Neuronal stem cell (in vitro differentiated cells): Measurements from ENCODE around the gene LCP2.

Experiments used
- DNase-seq: peaks from one replicate; pipeline ENCODE4 v3.0.0-alpha.2; 2013; ENCODE audit warnings: low spot score
- H2AFZ ChIP-seq: one replicate; pipeline ENCODE4 v1.6.1; 2013; ENCODE audit warnings: mild to moderate bottlenecking, low read length, inconsistent platforms
- H2AK5ac ChIP-seq: 2 replicates; pipeline ENCODE4 v1.6.1; 2013; ENCODE audit warnings: low read depth, mild to moderate bottlenecking, inconsistent platforms, low read length, moderate library complexity, mixed read lengths
- H2BK120ac ChIP-seq: 2 replicates; pipeline ENCODE4 v1.6.1; 2013; ENCODE audit warnings: low read depth, mild to moderate bottlenecking, inconsistent platforms, low read length, moderate library complexity, mixed read lengths
- H2BK12ac ChIP-seq: one replicate; pipeline ENCODE4 v1.6.1; 2013; ENCODE audit warnings: low read length, inconsistent platforms
- H2BK15ac ChIP-seq: 2 replicates; pipeline ENCODE4 v1.6.1; 2013; ENCODE audit warnings: mild to moderate bottlenecking, low read length, inconsistent platforms, mixed read lengths
- H2BK5ac ChIP-seq: one replicate; pipeline ENCODE4 v1.6.1; 2013; ENCODE audit warnings: inconsistent platforms, mild to moderate bottlenecking, low read length, moderate library complexity
- H3K14ac ChIP-seq: one replicate; pipeline ENCODE4 v1.6.1; 2013; ENCODE audit warnings: low read length, inconsistent platforms
- H3K18ac ChIP-seq: 2 replicates; pipeline ENCODE4 v1.6.1; 2013; ENCODE audit warnings: low read length, inconsistent platforms
- H3K23ac ChIP-seq: 2 replicates; pipeline ENCODE4 v1.6.1; 2013; ENCODE audit warnings: low read depth, mild to moderate bottlenecking, mixed read lengths, low read length, inconsistent platforms; ENCODE audit not compliant: poor library complexity
- H3K27ac ChIP-seq: replicated peaks from 3 replicates; pipeline ENCODE4 v1.5.1; 2013; ENCODE audit warnings: low read length, inconsistent platforms
- H3K27me3 ChIP-seq, 3 experiments: 2 replicates each; pipeline ENCODE4 v1.6.1; 2013; ENCODE audit warnings: low read length in 3 of 3, mild to moderate bottlenecking in 2 of 3, inconsistent platforms in 1 of 3, low read depth in 1 of 3, mixed read lengths in 1 of 3, moderate library complexity in 1 of 3; ENCODE audit not compliant: control insufficient read depth in 3 of 3, insufficient read depth in 3 of 3
- H3K36me3 ChIP-seq, 2 donors: replicated peaks in 1 of 2; 2 replicates each; pipeline ENCODE4 v1.6.1; 2013; ENCODE audit warnings: low read length in 2 of 2; ENCODE audit not compliant: control insufficient read depth in 2 of 2, insufficient read depth in 2 of 2
- H3K4ac ChIP-seq: 2 replicates; pipeline ENCODE4 v1.6.1; 2013; ENCODE audit warnings: inconsistent platforms, mild to moderate bottlenecking, low read length, moderate library complexity
- H3K4me1 ChIP-seq, 2 donors: 1 replicate in 1 of 2; 2 replicates in 1 of 2; pipeline ENCODE4 v1.6.1; 2013; ENCODE audit warnings: low read length in 2 of 2, low read depth in 1 of 2; ENCODE audit not compliant: control insufficient read depth in 2 of 2, insufficient read depth in 1 of 2
- H3K4me2 ChIP-seq: one replicate; pipeline ENCODE4 v1.6.1; 2013; ENCODE audit warnings: mild to moderate bottlenecking, low read length, inconsistent platforms; ENCODE audit not compliant: insufficient read depth, poor library complexity, severe bottlenecking
- H3K4me3 ChIP-seq, 2 donors: 2 replicates each; pipeline ENCODE4 v1.5.1; 2013; ENCODE audit warnings: low read length in 2 of 2, mild to moderate bottlenecking in 2 of 2, inconsistent platforms in 1 of 2, moderate library complexity in 1 of 2
- H3K79me1 ChIP-seq: one replicate; pipeline ENCODE4 v1.6.1; 2013; ENCODE audit warnings: low read depth, mild to moderate bottlenecking, inconsistent platforms, low read length, moderate library complexity
- H3K9ac ChIP-seq: one replicate; pipeline ENCODE4 v1.6.1; 2013; ENCODE audit warnings: mild to moderate bottlenecking, low read depth, low read length, inconsistent platforms; ENCODE audit not compliant: poor library complexity
- H3K9me3 ChIP-seq, 2 donors: replicated peaks in 1 of 2; 2 replicates each; pipeline versions ENCODE3 to v1.6.1; 2013; ENCODE audit warnings: low read length in 2 of 2, mild to moderate bottlenecking in 2 of 2, inconsistent platforms in 1 of 2, low read depth in 1 of 2, mixed read lengths in 1 of 2, moderate library complexity in 1 of 2; ENCODE audit not compliant: control insufficient read depth in 2 of 2, insufficient read depth in 1 of 2
- H4K8ac ChIP-seq: one replicate; pipeline ENCODE4 v1.6.1; 2013; ENCODE audit warnings: low read depth, mild to moderate bottlenecking, inconsistent platforms, low read length, moderate library complexity
- H4K91ac ChIP-seq: one replicate; pipeline ENCODE4 v1.6.1; 2013; ENCODE audit warnings: low read length, low read depth, mild to moderate bottlenecking, inconsistent platforms; ENCODE audit not compliant: poor library complexity
- WGBS, 2 donors: extraction: QIAGEN DNeasy Blood & Tissue Kit; methylation state at CpG; one replicate each; pipeline ENCODE4 v1.1.7; 2013; ENCODE audit warnings: missing lambda C conversion rate in 2 of 2, mixed read lengths in 1 of 2; ENCODE audit not compliant: insufficient read length in 2 of 2, insufficient replicate concordance in 1 of 2; ENCODE audit errors: extremely low coverage in 2 of 2; 5-methylcytosine and 5-hydroxymethylcytosine counted together

LCP2 gene

DNA sequence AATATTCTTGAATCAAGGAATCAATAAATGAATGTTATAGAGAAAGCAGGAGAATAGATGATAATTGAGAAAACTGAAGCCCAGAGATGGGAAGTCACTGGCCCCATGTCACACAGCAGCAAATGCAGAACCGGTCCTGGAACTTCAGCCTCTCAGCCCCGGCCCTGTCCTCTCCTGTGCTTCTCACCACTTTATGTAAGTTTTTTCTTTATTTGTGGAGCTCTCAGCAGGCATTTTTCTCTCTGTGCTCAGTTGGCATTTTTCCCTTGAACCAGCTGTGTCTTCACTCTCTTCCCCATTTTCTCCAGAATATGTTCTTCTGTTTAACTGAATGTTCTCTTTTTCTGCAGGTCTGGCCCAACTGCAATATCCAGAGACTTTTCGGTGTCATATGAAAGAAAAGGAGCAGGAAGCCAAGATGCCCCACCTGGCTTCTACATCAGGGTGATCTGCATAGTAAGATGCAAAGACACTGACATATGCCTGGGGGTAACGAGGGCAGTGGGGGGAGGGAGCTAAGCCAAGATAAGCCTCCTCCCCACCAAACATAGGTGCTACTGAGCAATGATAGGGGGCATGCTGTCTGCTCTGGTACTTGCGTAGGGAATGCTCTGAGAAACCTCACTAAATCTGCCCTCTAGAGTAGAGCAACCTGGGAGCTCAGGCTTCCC, 12.8 kb upstream of the LCP2 start:
- Histone ChIP-seq H3K36me3 (no peaks in the 10 kb centered on the region), H3K4me1 (peaks cover 7 to 10% of the 10 kb centered on the region in 2 donors), H3K18ac (no peak overlapping the region), H3K23ac (no peak overlapping the region), H4K8ac (no peak overlapping the region), H2AK5ac (no peak overlapping the region), H3K4ac (no peak overlapping the region), H3K27me3 (no peaks in the 10 kb centered on the region), H2BK12ac (no peak overlapping the region), H3K9me3 (peaks cover 0 to under 1% of the 10 kb centered on the region in 2 donors), H2BK120ac (no peak overlapping the region), H4K91ac (peak overlapping the region; percentile 70), H3K27ac (no peak overlapping the region), H3K9ac (no peak overlapping the region), H2BK15ac (no peak overlapping the region), H3K14ac (no peak overlapping the region), H3K79me1 (no peaks in the 10 kb centered on the region), H2BK5ac (no peak overlapping the region), H3K4me3 (no peak overlapping the region), H3K4me2 (no peak overlapping the region), H2AFZ (no peak overlapping the region)
- DNase-seq: no peak
- WGBS, 2 donors: no CpG with 5 or more reads among the region's 5 CpGs

DNA sequence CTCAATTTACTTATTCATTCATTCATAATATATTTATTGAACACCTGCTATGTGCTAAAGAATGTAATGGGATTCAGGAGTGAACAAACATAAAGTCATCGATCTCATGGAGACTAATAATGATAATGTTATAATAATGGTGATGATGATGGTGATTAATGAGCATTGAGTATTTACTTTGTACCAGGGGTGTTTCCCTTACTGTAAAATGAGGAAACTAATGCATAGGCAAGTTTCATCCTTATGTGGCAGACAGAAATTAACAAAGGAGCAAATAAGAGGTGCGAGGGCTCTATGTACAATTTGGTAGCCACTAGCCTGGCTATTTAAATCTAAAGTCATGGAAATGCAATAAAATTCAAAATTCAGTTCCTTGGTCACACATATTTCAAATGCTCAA, 11.1 kb upstream of the LCP2 start:
- Histone ChIP-seq H3K27ac (no peak overlapping the region), H2AFZ (no peak overlapping the region), H3K79me1 (no peaks in the 10 kb centered on the region), H2BK15ac (no peak overlapping the region), H3K36me3 (no peaks in the 10 kb centered on the region), H3K4me3 (no peak overlapping the region), H4K91ac (no peak overlapping the region), H3K27me3 (no peaks in the 10 kb centered on the region), H2BK120ac (no peak overlapping the region), H2AK5ac (no peak overlapping the region), H3K4me2 (no peak overlapping the region), H3K9me3 (peaks cover 0 to 2% of the 10 kb centered on the region in 2 donors), H3K4ac (no peak overlapping the region), H3K18ac (no peak overlapping the region), H2BK5ac (no peak overlapping the region), H2BK12ac (no peak overlapping the region), H3K14ac (no peak overlapping the region), H3K23ac (no peak overlapping the region), H4K8ac (no peak overlapping the region), H3K9ac (no peak overlapping the region), H3K4me1 (peaks cover 0 to 9% of the 10 kb centered on the region in 2 donors)
- WGBS, 2 donors: no CpG with 5 or more reads among the region's 2 CpGs
- DNase-seq: no peak

DNA sequence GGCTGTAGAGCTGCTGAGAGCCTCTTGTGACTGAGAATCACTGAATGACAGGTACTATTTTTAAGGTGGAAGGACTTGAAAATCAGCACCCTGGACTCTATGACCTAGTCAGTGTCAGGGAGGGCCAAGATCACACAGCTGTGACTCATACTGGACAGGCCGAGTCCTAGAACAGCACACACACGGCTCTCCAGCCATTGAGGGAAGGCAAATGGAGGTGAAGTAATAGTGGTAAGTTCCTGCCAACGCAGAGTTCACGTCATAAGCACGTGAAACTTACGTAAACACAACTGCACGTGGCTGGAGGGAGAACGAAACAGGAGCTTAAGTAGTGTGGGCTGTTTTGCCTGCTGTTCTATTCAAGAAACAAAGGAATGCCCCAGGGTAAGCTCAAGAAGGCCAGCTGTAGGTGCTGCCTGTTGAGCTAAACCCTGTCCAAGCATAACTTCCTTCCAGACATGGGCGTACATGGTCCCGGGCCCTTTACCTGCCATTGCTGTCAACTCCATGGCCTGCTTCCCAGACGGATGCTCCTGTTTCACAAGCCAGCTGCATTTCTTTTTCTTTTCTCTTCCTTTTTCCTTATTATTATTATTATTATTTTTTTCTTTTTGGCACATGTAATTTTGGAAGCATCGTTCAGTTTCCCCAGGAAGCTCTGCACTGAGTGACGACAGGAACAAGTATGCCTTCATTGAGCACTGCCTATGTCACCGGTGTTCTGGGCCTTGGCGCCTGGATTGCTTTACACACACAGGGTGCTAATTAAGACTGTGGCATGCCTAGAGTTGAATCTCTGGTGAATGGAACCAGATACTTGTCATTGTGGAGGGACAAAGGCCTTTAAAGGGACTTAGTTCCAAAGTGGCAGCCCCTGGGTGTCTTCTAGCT, 10.2 kb upstream of the LCP2 start:
- H2BK12ac ChIP-seq: no peak overlapping the region
- H3K18ac ChIP-seq: peak overlapping the region; percentile 61
- H2AK5ac ChIP-seq: no peak overlapping the region
- no peaks in the 10 kb centered on the region for H3K36me3 ChIP-seq
- H2BK15ac ChIP-seq: no peak overlapping the region
- peak; percentile 23 for DNase-seq
- no peak overlapping the region for H3K4ac ChIP-seq
- H3K4me1 ChIP-seq: peaks cover 0 to 12% of the 10 kb centered on the region in 2 donors
- H2BK5ac ChIP-seq: no peak overlapping the region
- peaks cover 0 to 2% of the 10 kb centered on the region in 2 donors for H3K9me3 ChIP-seq
- no peak overlapping the region for H3K23ac ChIP-seq
- no peak overlapping the region for H2BK120ac ChIP-seq
- WGBS, 2 donors: no CpG with 5 or more reads among the region's 15 CpGs
- no peak overlapping the region for H4K91ac ChIP-seq
- H3K9ac ChIP-seq: no peak overlapping the region
- no peaks in the 10 kb centered on the region for H3K79me1 ChIP-seq
- H3K4me2 ChIP-seq: no peak overlapping the region
- no peak overlapping the region for H3K14ac ChIP-seq
- no peak overlapping the region for H2AFZ ChIP-seq
- H3K27ac ChIP-seq: no peak overlapping the region
- H3K4me3 ChIP-seq: no peak overlapping the region
- no peaks in the 10 kb centered on the region for H3K27me3 ChIP-seq
- H4K8ac ChIP-seq: no peak overlapping the region

DNA sequence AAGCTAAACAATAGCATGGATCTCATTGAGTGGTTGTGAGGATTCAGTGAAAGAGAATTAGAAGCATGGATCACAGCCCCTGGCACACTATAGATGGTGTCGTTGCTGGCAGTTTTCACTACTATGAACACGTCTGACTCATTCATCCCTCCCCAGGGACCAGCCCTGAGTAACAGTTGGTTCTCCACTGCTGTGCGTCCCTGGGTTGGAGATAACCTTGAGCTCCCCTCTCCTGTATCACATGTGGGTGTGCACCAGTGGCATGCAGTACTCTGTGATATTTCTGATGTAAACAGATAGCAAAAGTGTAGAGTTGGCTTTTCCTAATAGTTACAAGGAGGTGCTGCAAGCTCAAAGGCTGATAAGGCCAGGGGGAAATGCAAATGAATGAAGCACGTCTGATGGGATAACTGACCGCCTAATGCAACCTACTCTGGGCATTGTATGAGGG, 8.8 kb upstream of the LCP2 start:
- no peak for DNase-seq
- no peak overlapping the region for H3K27ac ChIP-seq
- H4K91ac ChIP-seq: no peak overlapping the region

More for the DNA sequence above, 8.8 kb upstream of the LCP2 start:
- Histone ChIP-seq H3K36me3 (no peaks in the 10 kb centered on the region), H3K4me1 (peaks cover 0 to 12% of the 10 kb centered on the region in 2 donors), H3K23ac (no peak overlapping the region), H3K18ac (no peak overlapping the region), H3K9me3 (peaks cover 0 to 2% of the 10 kb centered on the region in 2 donors), H2AFZ (no peak overlapping the region), H2BK5ac (no peak overlapping the region), H3K14ac (no peak overlapping the region), H3K9ac (no peak overlapping the region), H3K4ac (no peak overlapping the region), H2AK5ac (no peak overlapping the region), H2BK120ac (no peak overlapping the region), H3K4me3 (no peak overlapping the region), H2BK12ac (no peak overlapping the region), H4K8ac (no peak overlapping the region), H3K4me2 (no peak overlapping the region), H3K27me3 (no peaks in the 10 kb centered on the region), H3K79me1 (no peaks in the 10 kb centered on the region), H2BK15ac (no peak overlapping the region)
- WGBS, 2 donors: no CpG with 5 or more reads among the region's 5 CpGs
